Inflammatory macrophage treated with lipopolysaccharide for 1 hour (primary cell): ENCODE data around the gene TTC7B.
"Not testable (repeated sequence)": the region's sequence is repeated elsewhere in the genome, so short reads cannot be mapped to it uniquely, and the experiment has no call there.

Experiments
- DNase-seq, 2 donors: peaks; one replicate each; pipeline ENCODE4 v3.0.0-alpha.2; 2020 to 2022

The TTC7B gene

GRCh38 chr14:90538095-90538494, 278.1 kb downstream of the TTC7B start:
- DNase-seq, result no peak

GRCh38 chr14:90536511-90537191, 279.6 kb downstream of the TTC7B start:
- DNase-seq, result no peak

- DNase-seq, result peak; percentile 8 to 10
Measured at GRCh38 chr14:90536092-90536491, 280.1 kb downstream of the TTC7B start.

- no peak for DNase-seq
Measured at GRCh38 chr14:90535556-90536090, 280.6 kb downstream of the TTC7B start.

GRCh38 chr14:90534838-90535555, 281.2 kb downstream of the TTC7B start:
- no peak for DNase-seq

- DNase-seq, result peak; percentile 56 to 64
Measured at GRCh38 chr14:90534091-90534837, 282.0 kb downstream of the TTC7B start.

- DNase-seq, result peak; percentile 11 to 14
Measured at GRCh38 chr14:90533591-90534021, 282.6 kb downstream of the TTC7B start.

GRCh38 chr14:90532826-90533525, 283.3 kb downstream of the TTC7B start:
- DNase-seq, result no peak

- DNase-seq, result no peak
Measured at GRCh38 chr14:90531497-90531896, 284.7 kb downstream of the TTC7B start.

- no peak for DNase-seq
Measured at GRCh38 chr14:90530523-90530922, 285.7 kb downstream of the TTC7B start.

GRCh38 chr14:90527978-90528377, 288.3 kb downstream of the TTC7B start:
- no peak for DNase-seq

GRCh38 chr14:90526536-90526935, 289.7 kb downstream of the TTC7B start:
- not testable (repeated sequence) for DNase-seq

GRCh38 chr14:90525353-90526028, 290.7 kb downstream of the TTC7B start:
- not testable (repeated sequence) for DNase-seq

GRCh38 chr14:90523961-90524875, 292.0 kb downstream of the TTC7B start:
- no peak for DNase-seq

- DNase-seq, result no peak
Measured at GRCh38 chr14:90523544-90523943, 292.7 kb downstream of the TTC7B start.

GRCh38 chr14:90522571-90523191, 293.5 kb downstream of the TTC7B start:
- DNase-seq, result no peak

GRCh38 chr14:90521930-90522483, 294.2 kb downstream of the TTC7B start:
- DNase-seq, result no peak

- DNase-seq, result no peak
Measured at GRCh38 chr14:90521084-90521929, 294.9 kb downstream of the TTC7B start.

GRCh38 chr14:90520326-90520725, 295.9 kb downstream of the TTC7B start:
- DNase-seq, result no peak
